HL-60 (cell line): ENCODE data around the gene ZNF567.

ENCODE experiments used
- DNase-seq, 2 experiments: peaks; one replicate each; pipeline ENCODE4 v3.0.0-alpha.2; 2010 to 2020; ENCODE audit warnings: low read depth in 1 of 2, low spot score in 1 of 2
- H3K27ac ChIP-seq: fragments of 250-450 bp; sonication (Bioruptor Pico); replicated peaks from 2 replicates; pipeline ENCODE4 v1.5.1; 2020; ENCODE audit warnings: mild to moderate bottlenecking, moderate library complexity
- H3K27me3 ChIP-seq: fragments of 250-450 bp; sonication (Bioruptor Pico); 2 replicates; pipeline ENCODE4 v1.5.1; 2021; ENCODE audit warnings: mild to moderate bottlenecking, moderate library complexity; ENCODE audit not compliant: insufficient read depth, poor library complexity, severe bottlenecking
- H3K4me3 ChIP-seq: replicated peaks from 2 replicates; pipeline ENCODE4 v1.5.1; 2011; ENCODE audit warnings: mild to moderate bottlenecking, control low read depth, low read length; ENCODE audit not compliant: insufficient read depth
- GABPA ChIP-seq: IDR thresholded peaks from 2 replicates; pipeline ENCODE4 v1.6.1; 2012; ENCODE audit warnings: low read depth
- POLR2AphosphoS5 ChIP-seq: IDR thresholded peaks from 2 replicates; pipeline ENCODE4 v1.6.1; 2012; ENCODE audit warnings: low read depth
- SPI1 ChIP-seq: IDR thresholded peaks from 2 replicates; pipeline ENCODE4 v1.6.1; 2012; ENCODE audit warnings: low read depth, mild to moderate bottlenecking, borderline replicate concordance
- TF ChIP-seq, protein P1 (sequence below): IDR thresholded peaks from one replicate; pipeline ENCODE4 v1.5.1; 2011; ENCODE audit warnings: low read length, control low read depth, inconsistent platforms; ENCODE audit not compliant: insufficient read depth
- TF ChIP-seq, protein P2 (sequence below): IDR thresholded peaks from 2 replicates; pipeline ENCODE4 v1.6.1; 2012; ENCODE audit warnings: low read depth; ENCODE audit not compliant: insufficient replicate concordance

Gene ZNF567

DNA sequence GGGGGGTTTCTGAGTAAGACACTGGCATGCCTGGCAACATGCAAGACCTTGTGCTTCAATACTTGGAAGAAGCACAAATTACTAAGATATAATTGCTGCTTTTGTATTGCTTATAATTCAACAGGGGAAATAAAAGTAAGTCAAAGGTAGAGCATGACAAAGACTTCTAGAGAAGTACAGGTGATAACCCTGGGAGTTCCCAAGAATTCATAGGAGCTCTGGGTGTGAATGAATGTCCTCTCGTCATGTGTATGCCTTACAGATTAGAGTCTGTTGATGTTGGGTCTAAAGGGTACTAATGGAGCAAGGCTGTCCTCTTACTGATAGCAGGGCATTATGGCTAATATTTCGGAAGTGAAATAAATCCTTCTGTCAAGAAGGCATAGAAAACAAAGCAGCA is 13.2 kb upstream of the ZNF567 start:
- no peak overlapping the region for H3K27ac ChIP-seq
- H3K4me3 ChIP-seq: no peak overlapping the region
- no peak for DNase-seq
- TF ChIP-seq GABPA (no peak), SPI1 (no peak), POLR2AphosphoS5 (no peak)
- TF ChIP-seq, protein P1, sequence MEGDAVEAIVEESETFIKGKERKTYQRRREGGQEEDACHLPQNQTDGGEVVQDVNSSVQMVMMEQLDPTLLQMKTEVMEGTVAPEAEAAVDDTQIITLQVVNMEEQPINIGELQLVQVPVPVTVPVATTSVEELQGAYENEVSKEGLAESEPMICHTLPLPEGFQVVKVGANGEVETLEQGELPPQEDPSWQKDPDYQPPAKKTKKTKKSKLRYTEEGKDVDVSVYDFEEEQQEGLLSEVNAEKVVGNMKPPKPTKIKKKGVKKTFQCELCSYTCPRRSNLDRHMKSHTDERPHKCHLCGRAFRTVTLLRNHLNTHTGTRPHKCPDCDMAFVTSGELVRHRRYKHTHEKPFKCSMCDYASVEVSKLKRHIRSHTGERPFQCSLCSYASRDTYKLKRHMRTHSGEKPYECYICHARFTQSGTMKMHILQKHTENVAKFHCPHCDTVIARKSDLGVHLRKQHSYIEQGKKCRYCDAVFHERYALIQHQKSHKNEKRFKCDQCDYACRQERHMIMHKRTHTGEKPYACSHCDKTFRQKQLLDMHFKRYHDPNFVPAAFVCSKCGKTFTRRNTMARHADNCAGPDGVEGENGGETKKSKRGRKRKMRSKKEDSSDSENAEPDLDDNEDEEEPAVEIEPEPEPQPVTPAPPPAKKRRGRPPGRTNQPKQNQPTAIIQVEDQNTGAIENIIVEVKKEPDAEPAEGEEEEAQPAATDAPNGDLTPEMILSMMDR: no peak
- TF ChIP-seq, protein P2, sequence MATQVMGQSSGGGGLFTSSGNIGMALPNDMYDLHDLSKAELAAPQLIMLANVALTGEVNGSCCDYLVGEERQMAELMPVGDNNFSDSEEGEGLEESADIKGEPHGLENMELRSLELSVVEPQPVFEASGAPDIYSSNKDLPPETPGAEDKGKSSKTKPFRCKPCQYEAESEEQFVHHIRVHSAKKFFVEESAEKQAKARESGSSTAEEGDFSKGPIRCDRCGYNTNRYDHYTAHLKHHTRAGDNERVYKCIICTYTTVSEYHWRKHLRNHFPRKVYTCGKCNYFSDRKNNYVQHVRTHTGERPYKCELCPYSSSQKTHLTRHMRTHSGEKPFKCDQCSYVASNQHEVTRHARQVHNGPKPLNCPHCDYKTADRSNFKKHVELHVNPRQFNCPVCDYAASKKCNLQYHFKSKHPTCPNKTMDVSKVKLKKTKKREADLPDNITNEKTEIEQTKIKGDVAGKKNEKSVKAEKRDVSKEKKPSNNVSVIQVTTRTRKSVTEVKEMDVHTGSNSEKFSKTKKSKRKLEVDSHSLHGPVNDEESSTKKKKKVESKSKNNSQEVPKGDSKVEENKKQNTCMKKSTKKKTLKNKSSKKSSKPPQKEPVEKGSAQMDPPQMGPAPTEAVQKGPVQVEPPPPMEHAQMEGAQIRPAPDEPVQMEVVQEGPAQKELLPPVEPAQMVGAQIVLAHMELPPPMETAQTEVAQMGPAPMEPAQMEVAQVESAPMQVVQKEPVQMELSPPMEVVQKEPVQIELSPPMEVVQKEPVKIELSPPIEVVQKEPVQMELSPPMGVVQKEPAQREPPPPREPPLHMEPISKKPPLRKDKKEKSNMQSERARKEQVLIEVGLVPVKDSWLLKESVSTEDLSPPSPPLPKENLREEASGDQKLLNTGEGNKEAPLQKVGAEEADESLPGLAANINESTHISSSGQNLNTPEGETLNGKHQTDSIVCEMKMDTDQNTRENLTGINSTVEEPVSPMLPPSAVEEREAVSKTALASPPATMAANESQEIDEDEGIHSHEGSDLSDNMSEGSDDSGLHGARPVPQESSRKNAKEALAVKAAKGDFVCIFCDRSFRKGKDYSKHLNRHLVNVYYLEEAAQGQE: no peak
- no peaks in the 10 kb centered on the region for H3K27me3 ChIP-seq

DNA sequence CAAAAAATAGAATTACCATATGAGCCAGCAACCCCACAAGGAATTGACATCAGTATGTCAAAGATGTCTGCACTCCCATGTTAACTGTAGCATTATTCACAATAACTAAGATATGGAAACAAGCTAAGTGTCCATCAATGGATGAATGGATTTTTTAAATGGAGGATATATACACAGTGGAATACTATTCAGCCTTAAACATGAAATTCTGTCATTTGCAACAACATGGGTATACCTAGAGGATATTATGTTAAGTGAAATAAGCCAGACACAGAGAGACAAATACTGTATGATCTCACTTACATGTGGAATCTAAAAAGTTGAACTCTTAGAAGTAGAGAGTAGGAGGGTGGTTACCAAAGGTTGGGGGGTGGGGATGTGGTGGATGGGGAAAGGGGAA is 8.0 kb upstream of the ZNF567 start:
- TF ChIP-seq, protein P1: no peak
- no peak for TF ChIP-seq POLR2AphosphoS5
- no peak for TF ChIP-seq SPI1
- TF ChIP-seq, protein P2: no peak
- TF ChIP-seq GABPA: no peak
- no peaks in the 10 kb centered on the region for H3K27me3 ChIP-seq
- no peak overlapping the region for H3K4me3 ChIP-seq
- DNase-seq: no peak
- H3K27ac ChIP-seq: no peak overlapping the region

DNA sequence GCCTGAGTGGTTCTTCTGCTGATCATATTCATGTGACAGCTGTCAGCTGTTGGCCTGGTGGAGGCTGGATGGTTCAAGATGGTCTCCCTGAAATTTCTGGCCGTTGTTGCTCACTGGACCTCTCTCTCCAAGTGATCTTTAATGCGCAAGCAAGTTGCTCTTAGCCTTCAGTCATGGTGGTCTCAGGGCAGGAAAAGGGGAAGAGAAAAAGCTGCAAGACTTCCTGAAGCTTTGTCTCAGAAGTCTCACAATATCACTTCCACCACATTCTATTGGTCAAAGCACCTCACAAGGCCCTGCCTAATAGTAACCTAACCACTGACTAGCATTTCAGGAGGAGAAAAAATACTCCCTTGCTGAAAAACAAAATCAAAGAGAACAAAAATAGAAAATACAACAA is 1.6 kb upstream of the ZNF567 start:
- H3K27me3 ChIP-seq: no peaks in the 10 kb centered on the region
- no peak overlapping the region for H3K4me3 ChIP-seq
- peak in 1 of 2 experiments; percentile 20 for DNase-seq
- H3K27ac ChIP-seq: peak overlapping the region; percentile 80
- peak; percentile 53; the same call in 1 of the 2 replicates for TF ChIP-seq SPI1
- TF ChIP-seq, protein P1: no peak
